Measurements from ENCODE around the gene GPR158. TPM values are rescaled to one million over a fixed set of nuclear protein-coding genes. Genes with fewer than 3 reads are reported as not detected.

Gene GPR158
- total and polyA plus RNA-seq, 4 donors = 0.03 to 0.08 TPM; not detected in 2

DNA sequence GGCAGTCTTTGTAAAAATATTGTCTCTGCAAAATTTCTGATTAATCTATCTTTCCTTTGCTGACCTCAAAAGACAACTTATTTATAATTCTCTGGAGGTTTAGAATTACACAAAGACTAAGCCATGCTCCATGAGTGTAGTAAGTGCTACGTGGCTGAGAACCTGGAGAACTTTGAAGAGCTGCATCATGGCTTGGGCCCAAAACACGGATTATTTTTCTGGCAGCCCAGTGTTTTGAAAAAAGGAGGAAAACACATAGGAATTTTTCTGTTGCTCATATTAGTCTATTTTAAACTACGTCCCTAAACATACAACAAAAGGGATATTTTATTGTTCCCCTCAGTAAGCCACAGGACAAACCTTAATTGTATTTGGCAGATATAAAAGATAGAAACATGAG is 398.5 kb downstream of the GPR158 start:
- TF ChIP-seq, protein P1, sequence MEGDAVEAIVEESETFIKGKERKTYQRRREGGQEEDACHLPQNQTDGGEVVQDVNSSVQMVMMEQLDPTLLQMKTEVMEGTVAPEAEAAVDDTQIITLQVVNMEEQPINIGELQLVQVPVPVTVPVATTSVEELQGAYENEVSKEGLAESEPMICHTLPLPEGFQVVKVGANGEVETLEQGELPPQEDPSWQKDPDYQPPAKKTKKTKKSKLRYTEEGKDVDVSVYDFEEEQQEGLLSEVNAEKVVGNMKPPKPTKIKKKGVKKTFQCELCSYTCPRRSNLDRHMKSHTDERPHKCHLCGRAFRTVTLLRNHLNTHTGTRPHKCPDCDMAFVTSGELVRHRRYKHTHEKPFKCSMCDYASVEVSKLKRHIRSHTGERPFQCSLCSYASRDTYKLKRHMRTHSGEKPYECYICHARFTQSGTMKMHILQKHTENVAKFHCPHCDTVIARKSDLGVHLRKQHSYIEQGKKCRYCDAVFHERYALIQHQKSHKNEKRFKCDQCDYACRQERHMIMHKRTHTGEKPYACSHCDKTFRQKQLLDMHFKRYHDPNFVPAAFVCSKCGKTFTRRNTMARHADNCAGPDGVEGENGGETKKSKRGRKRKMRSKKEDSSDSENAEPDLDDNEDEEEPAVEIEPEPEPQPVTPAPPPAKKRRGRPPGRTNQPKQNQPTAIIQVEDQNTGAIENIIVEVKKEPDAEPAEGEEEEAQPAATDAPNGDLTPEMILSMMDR (IDR thresholded peaks at IDR 0.05; ENCODE audit: low read depth, low read length, missing input control) = no peak
- no peak for TF ChIP-seq SP1 (IDR thresholded peaks at IDR 0.05)
- TF ChIP-seq, protein P2, sequence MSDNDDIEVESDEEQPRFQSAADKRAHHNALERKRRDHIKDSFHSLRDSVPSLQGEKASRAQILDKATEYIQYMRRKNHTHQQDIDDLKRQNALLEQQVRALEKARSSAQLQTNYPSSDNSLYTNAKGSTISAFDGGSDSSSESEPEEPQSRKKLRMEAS (IDR thresholded peaks at IDR 0.05) = no peak
- TF ChIP-seq, protein P3, sequence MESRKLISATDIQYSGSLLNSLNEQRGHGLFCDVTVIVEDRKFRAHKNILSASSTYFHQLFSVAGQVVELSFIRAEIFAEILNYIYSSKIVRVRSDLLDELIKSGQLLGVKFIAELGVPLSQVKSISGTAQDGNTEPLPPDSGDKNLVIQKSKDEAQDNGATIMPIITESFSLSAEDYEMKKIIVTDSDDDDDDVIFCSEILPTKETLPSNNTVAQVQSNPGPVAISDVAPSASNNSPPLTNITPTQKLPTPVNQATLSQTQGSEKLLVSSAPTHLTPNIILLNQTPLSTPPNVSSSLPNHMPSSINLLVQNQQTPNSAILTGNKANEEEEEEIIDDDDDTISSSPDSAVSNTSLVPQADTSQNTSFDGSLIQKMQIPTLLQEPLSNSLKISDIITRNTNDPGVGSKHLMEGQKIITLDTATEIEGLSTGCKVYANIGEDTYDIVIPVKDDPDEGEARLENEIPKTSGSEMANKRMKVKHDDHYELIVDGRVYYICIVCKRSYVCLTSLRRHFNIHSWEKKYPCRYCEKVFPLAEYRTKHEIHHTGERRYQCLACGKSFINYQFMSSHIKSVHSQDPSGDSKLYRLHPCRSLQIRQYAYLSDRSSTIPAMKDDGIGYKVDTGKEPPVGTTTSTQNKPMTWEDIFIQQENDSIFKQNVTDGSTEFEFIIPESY (IDR thresholded peaks at IDR 0.05) = no peak
- TF ChIP-seq NR2F2 (IDR thresholded peaks at IDR 0.05) = no peak
- no peak for TF ChIP-seq RAD21 (IDR thresholded peaks at IDR 0.05)
- no peak for TF ChIP-seq GABPA (IDR thresholded peaks at IDR 0.05 in 1 of 2, conservative IDR thresholded peaks at IDR 0.05 in 1 of 2)
- TF ChIP-seq, protein P4, sequence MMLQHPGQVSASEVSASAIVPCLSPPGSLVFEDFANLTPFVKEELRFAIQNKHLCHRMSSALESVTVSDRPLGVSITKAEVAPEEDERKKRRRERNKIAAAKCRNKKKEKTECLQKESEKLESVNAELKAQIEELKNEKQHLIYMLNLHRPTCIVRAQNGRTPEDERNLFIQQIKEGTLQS (IDR thresholded peaks at IDR 0.05) = no peak
- no peak for TF ChIP-seq YY1 (IDR thresholded peaks at IDR 0.05)
- TF ChIP-seq, protein P5, sequence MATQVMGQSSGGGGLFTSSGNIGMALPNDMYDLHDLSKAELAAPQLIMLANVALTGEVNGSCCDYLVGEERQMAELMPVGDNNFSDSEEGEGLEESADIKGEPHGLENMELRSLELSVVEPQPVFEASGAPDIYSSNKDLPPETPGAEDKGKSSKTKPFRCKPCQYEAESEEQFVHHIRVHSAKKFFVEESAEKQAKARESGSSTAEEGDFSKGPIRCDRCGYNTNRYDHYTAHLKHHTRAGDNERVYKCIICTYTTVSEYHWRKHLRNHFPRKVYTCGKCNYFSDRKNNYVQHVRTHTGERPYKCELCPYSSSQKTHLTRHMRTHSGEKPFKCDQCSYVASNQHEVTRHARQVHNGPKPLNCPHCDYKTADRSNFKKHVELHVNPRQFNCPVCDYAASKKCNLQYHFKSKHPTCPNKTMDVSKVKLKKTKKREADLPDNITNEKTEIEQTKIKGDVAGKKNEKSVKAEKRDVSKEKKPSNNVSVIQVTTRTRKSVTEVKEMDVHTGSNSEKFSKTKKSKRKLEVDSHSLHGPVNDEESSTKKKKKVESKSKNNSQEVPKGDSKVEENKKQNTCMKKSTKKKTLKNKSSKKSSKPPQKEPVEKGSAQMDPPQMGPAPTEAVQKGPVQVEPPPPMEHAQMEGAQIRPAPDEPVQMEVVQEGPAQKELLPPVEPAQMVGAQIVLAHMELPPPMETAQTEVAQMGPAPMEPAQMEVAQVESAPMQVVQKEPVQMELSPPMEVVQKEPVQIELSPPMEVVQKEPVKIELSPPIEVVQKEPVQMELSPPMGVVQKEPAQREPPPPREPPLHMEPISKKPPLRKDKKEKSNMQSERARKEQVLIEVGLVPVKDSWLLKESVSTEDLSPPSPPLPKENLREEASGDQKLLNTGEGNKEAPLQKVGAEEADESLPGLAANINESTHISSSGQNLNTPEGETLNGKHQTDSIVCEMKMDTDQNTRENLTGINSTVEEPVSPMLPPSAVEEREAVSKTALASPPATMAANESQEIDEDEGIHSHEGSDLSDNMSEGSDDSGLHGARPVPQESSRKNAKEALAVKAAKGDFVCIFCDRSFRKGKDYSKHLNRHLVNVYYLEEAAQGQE (IDR thresholded peaks at IDR 0.05) = no peak
- no peak for TF ChIP-seq JUND (IDR thresholded peaks at IDR 0.05)
- no peak for TF ChIP-seq EGR1 (IDR thresholded peaks at IDR 0.05; ENCODE audit: low read depth in 2 of 2)
- TF ChIP-seq FOXA2 (IDR thresholded peaks at IDR 0.05) = no peak
- no peak for TF ChIP-seq HNF4A (conservative IDR thresholded peaks at IDR 0.05)
- TF ChIP-seq RXRA (IDR thresholded peaks at IDR 0.05) = no peak
- no peak for TF ChIP-seq HNF4G (IDR thresholded peaks at IDR 0.05)
- no peak for TF ChIP-seq TAF1 (conservative IDR thresholded peaks at IDR 0.05)
- no peak for TF ChIP-seq FOXA1 (IDR thresholded peaks at IDR 0.05)

More for the DNA sequence above, 398.5 kb downstream of the GPR158 start:
- DNase-seq (ENCODE audit: low spot score) = no peak
- no peaks in the 10 kb centered on the region for H3K36me3 ChIP-seq (ENCODE audit: control insufficient read depth in 4 of 4, insufficient read depth in 3 of 4, low read depth in 1 of 4, low read length in 3 of 4)
- no peaks in the 10 kb centered on the region for H3K9me3 ChIP-seq (ENCODE audit: control insufficient read depth in 4 of 4, low read length in 3 of 4)
- WGBS = 59% methylated on average over 3 of the region's 3 CpGs
- no peaks in the 10 kb centered on the region for H3K27me3 ChIP-seq (ENCODE audit: control insufficient read depth in 4 of 4, insufficient read depth in 4 of 4, low read length in 3 of 4)
- H3K27ac ChIP-seq (ENCODE audit: low read depth in 1 of 2, low read length in 2 of 2) = no peak overlapping the region
- H3K9ac ChIP-seq (ENCODE audit: low read depth in 1 of 2, low read length in 2 of 2) = no peak overlapping the region
- H3K4me1 ChIP-seq (ENCODE audit: control insufficient read depth in 4 of 4, insufficient read depth in 4 of 4, low read length in 3 of 4) = no peaks in the 10 kb centered on the region
- no peak overlapping the region for H3K4me3 ChIP-seq (ENCODE audit: low read depth in 1 of 3, low read length in 3 of 3)
